Mammary epithelial cell (primary cell): ENCODE measurements around the gene FER.

Experiments used
- EZH2 ChIP-seq: IDR thresholded peaks from 2 replicates; pipeline ENCODE4 v1.6.1; 2012; ENCODE audit warnings: low read length, inconsistent platforms, borderline replicate concordance
- TF ChIP-seq, protein P1 (sequence below), 2 donors: IDR thresholded peaks in 1 of 2; conservative IDR thresholded peaks in 1 of 2; 2 replicates each; pipeline ENCODE4 v1.5.1; 2011 to 2012; ENCODE audit warnings: inconsistent platforms in 2 of 2, low read length in 2 of 2, mild to moderate bottlenecking in 2 of 2, control low read depth in 1 of 2, low read depth in 1 of 2; ENCODE audit not compliant: insufficient read depth in 1 of 2; ENCODE audit errors: extremely low read depth in 1 of 2

DNA sequence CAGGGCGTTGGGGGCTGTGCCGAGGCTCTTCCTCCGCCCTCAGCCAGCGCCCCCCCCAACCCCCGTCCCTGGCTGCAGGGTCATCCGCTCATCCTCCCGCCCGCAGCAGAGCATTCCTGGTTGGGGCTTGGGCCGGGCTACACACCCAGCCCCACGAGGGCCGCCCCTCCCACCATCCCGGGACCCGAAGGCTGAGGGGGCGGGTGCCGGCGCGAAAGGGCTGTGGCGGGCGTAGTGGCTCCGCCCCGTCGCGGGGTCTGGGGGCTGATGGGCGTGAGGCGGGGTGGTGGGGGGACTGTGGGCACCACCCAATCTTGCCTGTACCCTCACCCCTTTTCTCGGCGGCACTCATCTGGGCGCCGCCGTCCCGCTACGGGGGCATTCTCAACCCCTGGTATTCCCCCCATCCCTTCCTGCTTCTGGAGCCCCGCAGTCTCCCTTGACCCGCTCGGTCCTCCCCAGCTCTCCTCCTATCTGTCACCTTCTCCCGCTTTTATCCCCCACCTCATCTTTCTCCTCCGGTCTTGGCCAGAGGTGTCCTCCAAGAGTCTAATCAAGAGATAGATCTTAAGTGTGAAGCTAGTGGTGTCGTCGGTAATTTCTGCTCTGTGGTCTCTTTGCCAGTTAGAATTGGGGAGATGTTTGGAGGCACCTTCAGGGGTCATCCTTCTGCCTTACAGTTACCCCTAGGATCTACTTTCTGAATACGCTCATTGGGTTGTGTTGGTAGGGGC lies 1.6 kb downstream of the FER start:
- no peak for TF ChIP-seq EZH2
- TF ChIP-seq, protein P1, sequence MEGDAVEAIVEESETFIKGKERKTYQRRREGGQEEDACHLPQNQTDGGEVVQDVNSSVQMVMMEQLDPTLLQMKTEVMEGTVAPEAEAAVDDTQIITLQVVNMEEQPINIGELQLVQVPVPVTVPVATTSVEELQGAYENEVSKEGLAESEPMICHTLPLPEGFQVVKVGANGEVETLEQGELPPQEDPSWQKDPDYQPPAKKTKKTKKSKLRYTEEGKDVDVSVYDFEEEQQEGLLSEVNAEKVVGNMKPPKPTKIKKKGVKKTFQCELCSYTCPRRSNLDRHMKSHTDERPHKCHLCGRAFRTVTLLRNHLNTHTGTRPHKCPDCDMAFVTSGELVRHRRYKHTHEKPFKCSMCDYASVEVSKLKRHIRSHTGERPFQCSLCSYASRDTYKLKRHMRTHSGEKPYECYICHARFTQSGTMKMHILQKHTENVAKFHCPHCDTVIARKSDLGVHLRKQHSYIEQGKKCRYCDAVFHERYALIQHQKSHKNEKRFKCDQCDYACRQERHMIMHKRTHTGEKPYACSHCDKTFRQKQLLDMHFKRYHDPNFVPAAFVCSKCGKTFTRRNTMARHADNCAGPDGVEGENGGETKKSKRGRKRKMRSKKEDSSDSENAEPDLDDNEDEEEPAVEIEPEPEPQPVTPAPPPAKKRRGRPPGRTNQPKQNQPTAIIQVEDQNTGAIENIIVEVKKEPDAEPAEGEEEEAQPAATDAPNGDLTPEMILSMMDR (conservative IDR thresholded peaks at IDR 0.05 in 1 of 2, IDR thresholded peaks at IDR 0.05 in 1 of 2; ENCODE audit: extremely low read depth in 1 of 2, insufficient read depth in 1 of 2, low read depth in 1 of 2, low read length in 2 of 2): peak in 1 of 2 donors; percentile 30
